ENCODE data around the gene GSC.

Gene GSC

GRCh38 chr14:94724993-94725392 lies 44.9 kb downstream of the GSC start:
- no peak for DNase-seq (ENCODE audit: low read depth)
- no peak overlapping the region for H3K4me3 ChIP-seq (ENCODE audit: low read depth, low read length)
- TF ChIP-seq CTCF (IDR thresholded peaks at IDR 0.05; ENCODE audit: control insufficient read depth, extremely low read depth, insufficient read depth), result no peak

- no peak overlapping the region for H3K4me3 ChIP-seq (ENCODE audit: low read depth, low read length)
- TF ChIP-seq CTCF (IDR thresholded peaks at IDR 0.05; ENCODE audit: control insufficient read depth, extremely low read depth, insufficient read depth), result no peak
- no peak for DNase-seq (ENCODE audit: low read depth)
Measured at GRCh38 chr14:94722397-94722796, 47.5 kb downstream of the GSC start.

Data from LNCaP clone FGC (cell line).